LNCaP clone FGC (cell line): ENCODE results near the gene CZIB.

Source experiments
- DNase-seq: peaks from one replicate; pipeline ENCODE4 v3.0.0-alpha.2; 2011; ENCODE audit warnings: low read depth
- H3K4me3 ChIP-seq: 2 replicates; pipeline ENCODE4 v1.5.1; 2011; ENCODE audit warnings: mild to moderate bottlenecking, low read depth, low read length, control low read depth
- TF ChIP-seq, protein P1 (sequence below): IDR thresholded peaks from 2 replicates; pipeline ENCODE4 v1.5.1; 2012; ENCODE audit warnings: mild to moderate bottlenecking; ENCODE audit not compliant: control insufficient read depth, insufficient read depth; ENCODE audit errors: extremely low read depth

Gene CZIB

DNA sequence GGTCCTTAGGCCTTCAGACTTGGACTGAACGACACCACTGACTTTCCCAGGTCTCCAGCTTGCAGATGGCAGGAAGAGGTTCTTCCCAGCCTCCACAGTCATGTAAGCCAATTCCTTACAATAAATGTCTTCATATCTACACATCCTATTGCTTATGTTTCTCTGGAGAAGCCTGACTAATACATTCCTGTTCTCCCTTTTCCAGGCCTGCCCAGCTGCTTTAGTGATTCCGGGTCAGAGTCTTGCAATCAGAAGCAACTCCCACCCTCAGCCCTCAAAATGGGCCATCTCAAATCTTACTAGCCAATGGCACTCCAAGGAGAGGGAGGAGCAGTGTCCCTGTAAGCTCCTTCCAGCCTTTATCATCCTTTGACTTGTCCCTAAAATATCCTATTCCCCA, 40.2 kb downstream of the CZIB start:
- TF ChIP-seq, protein P1, sequence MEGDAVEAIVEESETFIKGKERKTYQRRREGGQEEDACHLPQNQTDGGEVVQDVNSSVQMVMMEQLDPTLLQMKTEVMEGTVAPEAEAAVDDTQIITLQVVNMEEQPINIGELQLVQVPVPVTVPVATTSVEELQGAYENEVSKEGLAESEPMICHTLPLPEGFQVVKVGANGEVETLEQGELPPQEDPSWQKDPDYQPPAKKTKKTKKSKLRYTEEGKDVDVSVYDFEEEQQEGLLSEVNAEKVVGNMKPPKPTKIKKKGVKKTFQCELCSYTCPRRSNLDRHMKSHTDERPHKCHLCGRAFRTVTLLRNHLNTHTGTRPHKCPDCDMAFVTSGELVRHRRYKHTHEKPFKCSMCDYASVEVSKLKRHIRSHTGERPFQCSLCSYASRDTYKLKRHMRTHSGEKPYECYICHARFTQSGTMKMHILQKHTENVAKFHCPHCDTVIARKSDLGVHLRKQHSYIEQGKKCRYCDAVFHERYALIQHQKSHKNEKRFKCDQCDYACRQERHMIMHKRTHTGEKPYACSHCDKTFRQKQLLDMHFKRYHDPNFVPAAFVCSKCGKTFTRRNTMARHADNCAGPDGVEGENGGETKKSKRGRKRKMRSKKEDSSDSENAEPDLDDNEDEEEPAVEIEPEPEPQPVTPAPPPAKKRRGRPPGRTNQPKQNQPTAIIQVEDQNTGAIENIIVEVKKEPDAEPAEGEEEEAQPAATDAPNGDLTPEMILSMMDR = no peak
- H3K4me3 ChIP-seq = no peak overlapping the region
- no peak for DNase-seq

DNA sequence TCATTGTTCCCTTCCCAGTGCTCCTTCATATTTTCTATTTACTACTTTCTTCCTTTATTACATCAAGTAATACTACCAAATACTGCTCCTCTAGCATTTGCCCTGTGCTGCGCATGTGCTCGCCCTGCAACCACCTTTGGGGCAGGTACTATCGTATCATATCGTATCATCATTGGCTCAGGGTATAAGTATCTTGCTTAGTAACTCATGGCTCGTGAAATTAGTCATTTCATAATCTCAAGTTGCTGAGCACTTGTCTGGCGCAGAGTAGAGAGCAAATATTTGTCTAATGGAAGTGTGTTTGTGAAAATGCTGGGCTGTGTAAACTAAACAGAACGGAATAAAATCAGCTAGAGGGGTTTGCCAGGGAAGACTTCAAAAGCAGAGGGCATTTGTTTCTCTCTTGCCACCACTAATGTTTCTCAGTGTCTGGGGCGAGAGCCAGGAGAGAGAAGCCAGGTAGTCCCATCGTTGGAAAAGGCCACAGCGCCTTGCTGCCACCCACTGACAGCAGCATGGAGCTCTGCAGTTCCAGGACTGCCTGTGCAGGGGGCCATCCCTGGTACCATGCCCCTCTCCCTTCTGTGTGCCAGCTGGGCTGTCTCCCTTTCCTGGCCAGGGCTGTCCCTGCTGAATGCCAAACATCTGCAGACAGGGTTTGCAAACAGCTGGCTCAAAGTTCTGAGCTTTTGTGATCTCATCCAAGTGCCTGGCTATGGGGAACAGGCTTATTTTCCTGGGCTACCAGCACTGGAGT, 43.8 kb downstream of the CZIB start:
- H3K4me3 ChIP-seq = peak overlapping the region; percentile 20; the same call in 1 of the 2 replicates
- TF ChIP-seq, protein P1 = peak; percentile 78
- peak; percentile 99 for DNase-seq

DNA sequence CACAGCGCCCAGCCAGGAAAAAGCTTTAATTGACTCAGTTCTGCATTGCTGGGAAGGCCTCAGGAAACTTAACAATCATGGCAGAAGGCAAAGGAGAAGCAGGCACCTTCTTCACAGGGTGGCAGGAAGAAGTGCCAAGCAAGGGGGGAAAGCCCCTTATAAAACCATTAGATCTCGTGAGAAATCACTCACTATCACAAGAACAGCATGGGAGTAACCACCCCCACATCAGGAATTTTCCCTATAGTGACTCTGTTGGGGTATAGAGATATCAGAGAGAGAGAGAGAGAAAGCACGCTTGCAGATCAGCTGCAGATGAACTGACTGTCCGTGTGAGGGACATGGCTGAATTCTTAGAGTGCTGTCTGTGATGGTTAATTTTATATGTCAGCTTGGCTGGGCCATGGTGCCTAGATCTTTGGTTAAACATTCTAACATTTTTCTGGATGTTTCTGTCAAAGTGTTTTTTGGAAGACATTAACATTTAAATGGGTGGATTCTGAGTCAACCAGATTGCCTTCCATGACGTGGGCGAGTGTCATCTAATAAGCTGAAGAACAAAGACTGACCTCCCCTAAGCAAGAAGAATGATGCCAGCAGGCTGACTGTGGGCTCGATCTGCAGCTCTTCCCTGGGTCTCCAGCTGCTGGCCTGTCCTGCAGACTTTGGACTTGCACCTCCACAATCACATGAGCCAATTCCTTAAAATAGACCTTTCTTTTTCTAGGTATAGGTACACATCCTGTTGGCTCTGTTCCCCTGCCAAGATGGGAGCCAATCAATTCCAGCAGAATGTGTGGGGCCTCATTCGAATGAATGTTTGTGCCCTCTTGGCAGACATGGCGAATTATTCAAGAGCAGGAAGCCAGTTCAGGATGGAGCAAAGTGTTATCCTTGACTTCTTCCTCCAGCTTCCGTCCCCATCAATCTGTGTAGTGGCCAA, 45.2 kb downstream of the CZIB start:
- DNase-seq = no peak
- no peak overlapping the region for H3K4me3 ChIP-seq
- TF ChIP-seq, protein P1 = no peak

DNA sequence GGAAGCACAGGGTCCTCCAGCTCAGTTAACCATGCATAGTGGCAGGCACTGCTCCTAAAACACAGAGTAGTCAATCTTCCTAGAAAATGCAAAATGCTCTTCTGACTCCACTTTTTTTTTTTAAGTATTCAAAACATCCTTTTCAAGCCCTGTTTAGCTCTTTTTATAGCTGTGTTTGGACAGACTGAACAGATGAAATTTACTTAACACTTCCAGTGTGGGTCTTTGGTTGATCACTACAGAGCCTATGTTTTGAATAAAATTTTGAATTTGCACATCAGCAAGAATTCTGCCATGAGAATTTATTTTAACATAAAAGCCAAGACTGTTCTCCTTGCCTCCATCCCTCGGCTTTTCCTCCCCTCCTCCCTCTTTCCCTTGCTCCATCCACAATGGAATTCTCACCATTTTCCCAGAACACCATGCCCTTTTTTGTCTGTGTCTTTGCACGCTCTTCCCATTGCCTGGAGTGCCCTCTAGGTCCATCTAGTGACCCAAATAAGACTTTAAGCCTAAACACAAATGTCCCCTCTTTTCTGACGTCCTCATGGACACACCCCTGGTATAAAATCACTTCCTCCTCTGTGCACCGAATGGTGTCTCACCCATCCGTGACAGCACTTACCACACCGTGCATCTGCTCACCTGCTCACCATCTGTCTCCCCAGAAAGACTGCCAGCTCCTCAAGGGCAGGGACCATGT, 47.9 kb downstream of the CZIB start:
- no peak for DNase-seq
- TF ChIP-seq, protein P1 = 0 out of 2 replicates have a peak, but pooled peaks have one; percentile 16
- no peak overlapping the region for H3K4me3 ChIP-seq

DNA sequence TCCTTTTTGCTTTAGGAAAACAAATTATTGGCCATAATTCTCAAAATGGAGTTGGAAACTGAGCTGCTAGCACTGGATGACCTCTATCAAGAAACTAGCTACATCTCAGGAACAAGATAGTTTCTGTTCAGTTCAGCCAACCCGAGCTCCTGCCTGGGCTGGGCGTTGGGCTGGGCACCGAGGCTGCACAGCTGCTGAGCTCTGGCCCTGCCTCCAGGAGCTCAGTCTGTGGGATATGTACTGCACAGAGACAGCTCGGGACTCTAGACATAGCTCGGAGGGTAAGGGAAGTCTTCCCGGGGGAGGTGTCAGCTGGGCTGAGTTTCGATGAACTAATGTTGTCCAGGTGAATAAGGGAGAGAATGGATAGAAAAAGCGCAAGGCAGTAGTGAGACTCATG, 53.5 kb downstream of the CZIB start:
- TF ChIP-seq, protein P1 = no peak
- H3K4me3 ChIP-seq = no peak overlapping the region
- no peak for DNase-seq

DNA sequence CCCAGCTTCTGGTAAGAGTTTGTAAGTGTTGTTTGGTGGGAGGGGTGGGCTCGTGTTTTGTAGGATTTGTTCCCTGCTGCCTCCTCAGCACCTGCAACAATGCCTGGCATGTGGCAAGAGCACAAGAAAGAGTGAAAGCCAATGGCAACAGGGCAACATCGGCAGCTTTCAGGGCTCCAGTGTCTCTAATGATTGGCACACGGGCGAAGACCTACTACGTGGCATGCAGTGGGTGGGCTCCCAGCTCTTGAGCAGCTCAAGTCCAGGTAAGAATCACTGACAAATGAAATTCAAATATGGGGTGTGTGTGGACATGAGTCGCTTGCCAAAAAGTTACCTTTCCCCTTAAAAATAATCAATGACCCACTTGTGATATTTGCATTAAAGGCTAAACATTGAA, 54.1 kb downstream of the CZIB start:
- TF ChIP-seq, protein P1 = no peak
- no peak for DNase-seq
- H3K4me3 ChIP-seq = no peak overlapping the region
